Endothelial cell of umbilical vein (primary cell): ENCODE results near the gene XPNPEP2. TPM values are rescaled to one million over a fixed set of nuclear protein-coding genes. Genes with fewer than 3 reads are reported as not detected.

ENCODE experiments used
- BruUV-seq: library from RNA; stranded (reverse); fragments of 400-500 nt; replicated peaks from 2 replicates; lab custom pipeline; 2021; lab: Mats Ljungman, UMichigan
- CTCF ChIA-PET: fragments of 300-600, 350-600 bp; sonication (Branson Sonifier 250); formaldehyde crosslinking; loops from one replicate; lab custom pipeline; 2021; ENCODE audit warnings: antibody characterized with exemption, inconsistent platforms; lab: Charles Lee
- POLR2A ChIA-PET: fragments of 300-600, 350-600 bp; sonication (Branson Sonifier 250); formaldehyde crosslinking; loops from one replicate; lab custom pipeline; 2021; ENCODE audit warnings: antibody characterized with exemption, inconsistent platforms; lab: Charles Lee
- DNase-seq: peaks from one replicate; pipeline ENCODE4 v3.0.0-alpha.2; 2011; ENCODE audit warnings: low read depth, low spot score
- FAIRE-seq: peaks from 2 replicates; lab custom pipeline; 2011; peaks lifted over from hg19 to GRCh38; lab: Jason Lieb, UNC
- H2AFZ ChIP-seq: 2 replicates; pipeline ENCODE4 v1.6.0; 2012; ENCODE audit warnings: low read depth, low read length, control low read depth, inconsistent platforms
- H3K27ac ChIP-seq: 2 replicates; pipeline ENCODE4 v1.5.1; 2011; ENCODE audit warnings: low read depth, mild to moderate bottlenecking, control low read depth, low read length, moderate library complexity; ENCODE audit not compliant: insufficient read depth
- H3K27me3 ChIP-seq, 2 experiments: 2 replicates each; pipeline versions ENCODE4 v1.6.0 to v1.6.1; 2011; ENCODE audit warnings: low read length in 2 of 2, mixed read lengths in 1 of 2; ENCODE audit not compliant: control insufficient read depth in 2 of 2, insufficient read depth in 2 of 2
- H3K36me3 ChIP-seq, 2 experiments: 2 replicates in 1 of 2; 3 replicates in 1 of 2; pipeline ENCODE4 v1.5.1; 2011; ENCODE audit warnings: low read length in 2 of 2, mild to moderate bottlenecking in 1 of 2, moderate library complexity in 1 of 2; ENCODE audit not compliant: control insufficient read depth in 2 of 2, insufficient read depth in 2 of 2; ENCODE audit errors: extremely low read depth in 1 of 2
- H3K4me1 ChIP-seq: 3 replicates; pipeline ENCODE4 v1.5.1; 2011; ENCODE audit warnings: mild to moderate bottlenecking, low read length; ENCODE audit not compliant: control insufficient read depth, insufficient read depth; ENCODE audit errors: extremely low read depth
- H3K4me2 ChIP-seq: 2 replicates; pipeline ENCODE4 v1.6.1; 2011; ENCODE audit warnings: low read length, control low read depth, mixed read lengths; ENCODE audit not compliant: insufficient read depth
- H3K4me3 ChIP-seq, 3 experiments: fragments of 200-600 bp in 1 of 3; sonication (generic), shearing (Covaris generic) in 1 of 3; replicated peaks in 1 of 3; 2 replicates each; pipeline ENCODE4 v1.5.1; 2011 to 2016; ENCODE audit warnings: control low read depth in 3 of 3, low read length in 3 of 3, mild to moderate bottlenecking in 2 of 3, inconsistent platforms in 1 of 3, low read depth in 1 of 3, moderate library complexity in 1 of 3; ENCODE audit not compliant: insufficient read depth in 1 of 3
- H3K79me2 ChIP-seq: 2 replicates; pipeline ENCODE4 v1.6.0; 2012; ENCODE audit warnings: low read length, inconsistent platforms; ENCODE audit not compliant: control insufficient read depth, insufficient read depth
- H3K9ac ChIP-seq: replicated peaks from 2 replicates; pipeline ENCODE3; 2011; ENCODE audit warnings: low read length, control low read depth; ENCODE audit not compliant: insufficient read depth; ENCODE audit errors: extremely low read depth
- H3K9me1 ChIP-seq: replicated peaks from 3 replicates; pipeline ENCODE4 v1.6.0; 2011; ENCODE audit warnings: mild to moderate bottlenecking, low read length; ENCODE audit not compliant: control insufficient read depth, insufficient read depth; ENCODE audit errors: extremely low read depth
- H3K9me3 ChIP-seq: replicated peaks from 2 replicates; pipeline ENCODE4 v1.5.1; 2012; ENCODE audit warnings: low read length, inconsistent platforms; ENCODE audit not compliant: control insufficient read depth, insufficient read depth
- H4K20me1 ChIP-seq: replicated peaks from 2 replicates; pipeline ENCODE3; 2011; ENCODE audit warnings: mild to moderate bottlenecking, low read length; ENCODE audit not compliant: control insufficient read depth, insufficient read depth; ENCODE audit errors: extremely low read depth
- EZH2 ChIP-seq: IDR thresholded peaks from 2 replicates; pipeline ENCODE4 v1.6.1; 2012; ENCODE audit warnings: borderline replicate concordance, low read depth, mild to moderate bottlenecking, moderate library complexity, low read length, inconsistent platforms; ENCODE audit not compliant: severe bottlenecking
- FOS ChIP-seq: IDR thresholded peaks from 2 replicates; pipeline ENCODE4 v1.6.1; 2011; ENCODE audit warnings: mild to moderate bottlenecking, low read length, moderate library complexity, borderline replicate concordance; ENCODE audit not compliant: insufficient read depth
- GATA2 ChIP-seq: IDR thresholded peaks from 2 replicates; pipeline ENCODE4 v1.7.0; 2011; ENCODE audit warnings: low read depth, mild to moderate bottlenecking, moderate library complexity, mixed read lengths, low read length; ENCODE audit not compliant: insufficient read length, insufficient read depth
- MYC ChIP-seq: IDR thresholded peaks from one replicate; pipeline ENCODE4 v1.6.1; 2011; ENCODE audit warnings: mild to moderate bottlenecking, low read depth, low read length
- POLR2AphosphoS5 ChIP-seq: IDR thresholded peaks from 2 replicates; pipeline ENCODE4 v1.6.1; 2012; ENCODE audit warnings: low read depth, mild to moderate bottlenecking, control low read depth, low read length, moderate library complexity; ENCODE audit not compliant: insufficient read depth
- dilution Hi-C: fragments of 300-500 bp; cut with MboI; formaldehyde crosslinking; loops from one replicate; pipeline ENCODE4 v1.15.0; 2019; ENCODE audit warnings: low sequenced_read_pairs; ENCODE audit not compliant: extremely low pct_ligation_motif_present
- intact Hi-C: fragments of 100-400 bp; cut with micrococcal nuclease; formaldehyde crosslinking; loops from one replicate; pipeline ENCODE4 v1.10.0; 2022
- polyA plus RNA-seq, 4 experiments: library from polyadenylated mRNA; depleted of rRNA in 3 of 4; stranded (reverse) in 3 of 4; unstranded in 1 of 4; fragments of >200 nt; gene quantifications; 2 replicates each; pipeline versions ENCODE4 v1.2.1 to v1.2.3, GENCODE V29; 2011 to 2012; ENCODE audit warnings: missing spikeins in 1 of 4
- total RNA-seq: library from RNA; stranded (reverse); gene quantifications from 2 replicates; pipeline ENCODE4 v1.2.3, GENCODE V29; 2021
- TF ChIP-seq, protein P1 (sequence below), 2 donors: IDR thresholded peaks; 1 replicate in 1 of 2; 2 replicates in 1 of 2; pipeline ENCODE4 v1.5.1; 2011; ENCODE audit warnings: low read length in 2 of 2, mild to moderate bottlenecking in 2 of 2, moderate library complexity in 2 of 2, control low read depth in 1 of 2, inconsistent platforms in 1 of 2, low read depth in 1 of 2; ENCODE audit not compliant: insufficient read depth in 1 of 2; ENCODE audit errors: extremely low read depth in 1 of 2
- TF ChIP-seq, protein P2 (sequence below): IDR thresholded peaks from 2 replicates; pipeline ENCODE4 v1.6.1; 2011; ENCODE audit not compliant: insufficient read depth, insufficient read length

XPNPEP2 gene
- total and polyA plus RNA-seq, 2 donors (not counting 3 experiments of a cell fraction or from before 2014, with no cell fraction given) = 0.04 TPM; not detected in 1

DNA sequence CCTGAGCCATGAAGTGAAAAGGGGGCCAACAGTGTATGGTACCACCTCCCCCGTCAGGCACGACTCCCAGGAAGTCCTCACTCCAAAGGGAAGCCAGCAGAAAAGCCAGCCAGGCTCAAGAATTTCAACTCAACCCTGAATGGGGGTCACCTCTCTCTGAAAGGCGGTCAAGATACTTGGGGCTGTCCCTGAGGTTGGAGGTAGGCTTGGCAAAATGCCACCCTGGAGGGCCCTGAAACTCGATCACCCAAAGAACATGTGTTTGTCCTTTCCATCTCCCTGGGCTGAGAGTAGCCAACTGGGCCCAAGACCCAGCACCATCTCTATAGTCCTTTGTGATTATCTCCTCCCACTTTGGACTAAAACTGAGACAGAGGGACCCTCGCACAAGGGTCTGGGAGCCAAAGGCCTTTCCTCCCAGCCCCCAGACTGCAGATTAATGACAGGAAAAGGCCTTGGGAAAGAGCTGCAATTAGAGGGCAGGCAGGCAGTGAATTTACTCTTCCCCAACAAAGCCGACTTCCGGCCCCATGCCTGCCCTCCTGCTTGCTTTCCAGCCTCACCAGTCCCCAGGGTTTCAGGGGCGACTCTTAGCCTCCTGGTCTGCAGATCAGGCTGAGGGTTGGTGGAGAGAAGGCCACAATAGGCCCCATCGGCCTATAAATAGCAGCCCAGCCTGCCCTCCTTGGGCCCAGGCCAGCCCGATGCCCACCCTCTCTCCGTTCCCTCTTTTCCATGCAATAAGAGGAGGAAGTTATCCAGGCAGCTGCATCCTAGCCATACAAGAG, 46.6 kb downstream of the XPNPEP2 start:
- H3K79me2 ChIP-seq = no peaks in the 10 kb centered on the region
- no peak overlapping the region for H3K9ac ChIP-seq
- no peak overlapping the region for H2AFZ ChIP-seq
- no peaks in the 10 kb centered on the region for H4K20me1 ChIP-seq
- H3K27ac ChIP-seq = no peak overlapping the region
- intact Hi-C loops (no loop called here), dilution Hi-C loops (no loop called here)
- H3K36me3 ChIP-seq = no peaks in the 10 kb centered on the region
- CTCF ChIA-PET = no interaction called here
- no peaks in the 10 kb centered on the region for H3K4me1 ChIP-seq
- no peaks in the 10 kb centered on the region for H3K9me3 ChIP-seq
- POLR2A ChIA-PET = no interaction called here
- DNase-seq (no peak), FAIRE-seq (no peak)
- no peak overlapping the region for H3K4me3 ChIP-seq
- no peak for TF ChIP-seq FOS
- TF ChIP-seq EZH2 = no peak
- TF ChIP-seq, protein P1, sequence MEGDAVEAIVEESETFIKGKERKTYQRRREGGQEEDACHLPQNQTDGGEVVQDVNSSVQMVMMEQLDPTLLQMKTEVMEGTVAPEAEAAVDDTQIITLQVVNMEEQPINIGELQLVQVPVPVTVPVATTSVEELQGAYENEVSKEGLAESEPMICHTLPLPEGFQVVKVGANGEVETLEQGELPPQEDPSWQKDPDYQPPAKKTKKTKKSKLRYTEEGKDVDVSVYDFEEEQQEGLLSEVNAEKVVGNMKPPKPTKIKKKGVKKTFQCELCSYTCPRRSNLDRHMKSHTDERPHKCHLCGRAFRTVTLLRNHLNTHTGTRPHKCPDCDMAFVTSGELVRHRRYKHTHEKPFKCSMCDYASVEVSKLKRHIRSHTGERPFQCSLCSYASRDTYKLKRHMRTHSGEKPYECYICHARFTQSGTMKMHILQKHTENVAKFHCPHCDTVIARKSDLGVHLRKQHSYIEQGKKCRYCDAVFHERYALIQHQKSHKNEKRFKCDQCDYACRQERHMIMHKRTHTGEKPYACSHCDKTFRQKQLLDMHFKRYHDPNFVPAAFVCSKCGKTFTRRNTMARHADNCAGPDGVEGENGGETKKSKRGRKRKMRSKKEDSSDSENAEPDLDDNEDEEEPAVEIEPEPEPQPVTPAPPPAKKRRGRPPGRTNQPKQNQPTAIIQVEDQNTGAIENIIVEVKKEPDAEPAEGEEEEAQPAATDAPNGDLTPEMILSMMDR (IDR thresholded peaks at IDR 0.05; ENCODE audit: extremely low read depth in 1 of 2, insufficient read depth in 1 of 2, low read depth in 1 of 2, low read length in 2 of 2) = no peak
- no peak for TF ChIP-seq POLR2AphosphoS5
- TF ChIP-seq, protein P2, sequence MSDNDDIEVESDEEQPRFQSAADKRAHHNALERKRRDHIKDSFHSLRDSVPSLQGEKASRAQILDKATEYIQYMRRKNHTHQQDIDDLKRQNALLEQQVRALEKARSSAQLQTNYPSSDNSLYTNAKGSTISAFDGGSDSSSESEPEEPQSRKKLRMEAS = no peak
- no peak for TF ChIP-seq GATA2
- TF ChIP-seq MYC = no peak
- no peaks in the 10 kb centered on the region for H3K9me1 ChIP-seq
- H3K4me2 ChIP-seq = no peak overlapping the region
- H3K27me3 ChIP-seq = no peaks in the 10 kb centered on the region
- no TSS peak for BruUV-seq
